ENCODE results near the gene ATXN1. TPM values are rescaled to one million over a fixed set of nuclear protein-coding genes. Genes with fewer than 3 reads are reported as not detected.

Gene ATXN1
- total RNA-seq, 1 experiment from 2014 or later = 8.1 TPM

- ChIA-PET CTCF (interaction anchor here (0.7 kb wide), 1 partner anchor 153 kb away, joined by 3 read pairs; no protein-coding TSS in a partner anchor), POLR2A (interaction anchor here (1.3 kb wide), 1 partner anchor 10 kb away, joined by 6 read pairs; no protein-coding TSS in a partner anchor)
- no peaks in the 10 kb centered on the region for H3K36me3 Mint-ChIP-seq
- H3K27me3 Mint-ChIP-seq (ENCODE audit: low read depth) = no peaks in the 10 kb centered on the region
- no peak for ATAC-seq
- no peak for DNase-seq (ENCODE audit: low spot score)
- H3K27ac Mint-ChIP-seq = no peak overlapping the region
- peaks cover 8% of the 10 kb centered on the region for H3K4me1 Mint-ChIP-seq
- TF ChIP-seq NFE2L1 (CRISPR knock-in tag; IDR thresholded peaks at IDR 0.05) (no peak), ZNF423 (CRISPR knock-in tag; IDR thresholded peaks at IDR 0.05) (no peak), AFF4 (CRISPR knock-in tag; IDR thresholded peaks at IDR 0.05; ENCODE audit: borderline replicate concordance) (no peak), HMGA2 (CRISPR knock-in tag; IDR thresholded peaks at IDR 0.05) (no peak), OVOL2 (CRISPR knock-in tag; IDR thresholded peaks at IDR 0.05; ENCODE audit: borderline replicate concordance) (no peak), ZBTB21 (CRISPR knock-in tag; IDR thresholded peaks at IDR 0.05; ENCODE audit: borderline replicate concordance) (no peak), ARID4B (CRISPR knock-in tag; IDR thresholded peaks at IDR 0.05; ENCODE audit: borderline replicate concordance) (no peak), ZNF396 (CRISPR knock-in tag; IDR thresholded peaks at IDR 0.05; ENCODE audit: borderline replicate concordance) (no peak), MXD4 (CRISPR knock-in tag; IDR thresholded peaks at IDR 0.05; ENCODE audit: borderline replicate concordance) (no peak), KAT7 (CRISPR knock-in tag; IDR thresholded peaks at IDR 0.05; ENCODE audit: borderline replicate concordance) (no peak), MLX (CRISPR knock-in tag; IDR thresholded peaks at IDR 0.05) (no peak), FOXP4 (CRISPR knock-in tag; IDR thresholded peaks at IDR 0.05) (no peak), ZNF671 (CRISPR knock-in tag; IDR thresholded peaks at IDR 0.05) (no peak), SMAD4 (CRISPR knock-in tag; IDR thresholded peaks at IDR 0.05) (no peak), E2F1 (CRISPR knock-in tag; IDR thresholded peaks at IDR 0.05) (no peak), NR1H2 (CRISPR knock-in tag; IDR thresholded peaks at IDR 0.05) (no peak), RELA (CRISPR knock-in tag; IDR thresholded peaks at IDR 0.05; ENCODE audit: borderline replicate concordance) (no peak), E2F4 (CRISPR knock-in tag; IDR thresholded peaks at IDR 0.05; ENCODE audit: borderline replicate concordance, low read depth) (no peak)
- no peak overlapping the region for H3K4me3 Mint-ChIP-seq
- H3K9me3 Mint-ChIP-seq = peaks cover 3% of the 10 kb centered on the region; the same call in 1 of the 2 replicates
Measured at GRCh38 chr6:16688984-16689636, 72.2 kb downstream of the ATXN1 start.

Measured in WTC11 (cell line).